ENCODE data around the gene TMEM101. TPM values are rescaled to one million over a fixed set of nuclear protein-coding genes. Genes with fewer than 3 reads are reported as not detected.
A peak's percentile ranks its signal among the peaks of the same experiment; 100 is the strongest.

TMEM101 gene
- total and polyA plus RNA-seq, 2 of the 8 experiments (the other 6 are each of a cell fraction or from before 2014, with no cell fraction given): 16.1 to 44.7 TPM

DNA sequence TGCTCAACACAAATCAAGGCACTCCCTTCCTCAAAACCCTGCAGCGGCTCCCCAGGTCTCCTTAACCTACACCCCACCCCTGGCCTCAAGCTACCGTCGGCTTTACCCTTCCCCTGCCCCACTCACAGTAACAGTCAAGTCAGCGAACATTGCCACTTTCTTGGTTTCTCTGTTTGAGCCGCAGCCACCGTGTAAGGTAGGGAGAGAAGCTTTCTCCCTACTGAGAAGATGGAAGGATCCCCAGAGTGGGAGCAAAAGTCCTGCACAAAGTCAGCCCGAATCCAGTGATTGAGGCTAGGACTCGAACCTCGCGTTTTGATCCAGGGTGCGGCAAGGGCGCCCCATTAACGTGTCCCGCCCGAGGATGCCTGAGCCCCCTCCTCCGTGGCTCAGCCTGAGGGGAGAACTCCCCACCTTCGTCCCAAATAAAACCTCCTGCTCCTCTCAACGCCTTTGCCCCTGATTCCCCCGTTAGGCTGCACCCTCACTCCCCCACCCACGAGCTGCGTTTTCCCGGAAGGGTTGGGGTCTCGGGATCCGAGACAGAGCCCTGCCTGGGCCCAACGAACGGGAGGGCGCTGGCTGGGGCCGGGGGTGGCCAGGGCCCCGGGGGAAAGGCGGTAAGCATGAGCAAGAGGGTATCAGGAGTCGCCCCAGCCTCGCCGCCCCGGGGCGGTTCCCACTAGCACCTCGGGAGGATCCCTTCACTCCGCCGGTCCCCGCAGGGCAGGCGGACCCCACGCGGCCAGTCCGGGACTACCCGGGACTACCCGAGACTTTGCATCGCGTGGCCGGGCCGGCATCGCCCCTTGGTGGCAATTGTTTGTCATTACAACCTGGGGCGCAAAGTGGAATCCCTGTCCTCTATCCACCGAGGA lies 20.3 kb downstream of the TMEM101 start:
- 0 out of 2 replicates have a peak overlapping the region, but pooled peaks have one; percentile 32 for H2BK20ac ChIP-seq (ENCODE audit: low read length)
- no peak overlapping the region for H2BK5ac ChIP-seq (ENCODE audit: low read depth, low read length)
- no peaks in the 10 kb centered on the region for H3K79me2 ChIP-seq (ENCODE audit: control insufficient read depth in 1 of 2, insufficient read depth in 2 of 2, low read length in 2 of 2)
- no peak overlapping the region for H2AK5ac ChIP-seq (ENCODE audit: low read depth, low read length)
- H3K9ac ChIP-seq (replicated peaks in 1 of 4; ENCODE audit: extremely low read depth in 1 of 4, low read depth in 3 of 4, low read length in 3 of 4): no peak overlapping the region; a peak in 1 of 7 replicates
- 0 out of 2 replicates have a peak overlapping the region, but pooled peaks have one; percentile 46 for H2BK15ac ChIP-seq (ENCODE audit: low read length)
- H4K91ac ChIP-seq (replicated peaks; ENCODE audit: insufficient read length, low read length): peak overlapping the region; percentile 11
- H3K4me2 ChIP-seq (ENCODE audit: insufficient read depth in 1 of 2, low read depth in 2 of 2, low read length in 2 of 2): peak overlapping the region; percentile 35 to 69
- H2AFZ ChIP-seq (ENCODE audit: low read length): peak overlapping the region; percentile 89
- FAIRE-seq (peak; percentile 77), DNase-seq (ENCODE audit: low read depth in 1 of 2, low spot score in 2 of 2) (peak in 1 of 2 experiments; percentile 92)
- no peaks in the 10 kb centered on the region for H3K9me3 ChIP-seq (ENCODE audit: insufficient read depth in 2 of 2, low read depth in 1 of 2, low read length in 1 of 2)
- no peak overlapping the region for H3K23ac ChIP-seq (ENCODE audit: insufficient read length)
- no peaks in the 10 kb centered on the region; the same call in 1 of the 2 replicates for H3K23me2 ChIP-seq (ENCODE audit: low read depth, low read length)
- no peak overlapping the region for H3K14ac ChIP-seq (ENCODE audit: insufficient read length)
- H3K4ac ChIP-seq (replicated peaks; ENCODE audit: insufficient read length, low read depth, low read length): no peak overlapping the region
- H2BK12ac ChIP-seq (ENCODE audit: low read depth, low read length): no peak overlapping the region
- H3K4me3 ChIP-seq (ENCODE audit: extremely low read depth in 1 of 4, insufficient read depth in 2 of 4, low read depth in 3 of 4, low read length in 4 of 4): peak overlapping the region; percentile 12 to 67 (median 42)
- H3K4me1 ChIP-seq (replicated peaks in 1 of 4; ENCODE audit: control insufficient read depth in 3 of 4, insufficient read depth in 4 of 4, low read length in 3 of 4): peaks cover 0 to 2% (median 0%) of the 10 kb centered on the region in 4 experiments; a peak in 1 of 7 replicates
- H3K27me3 ChIP-seq (replicated peaks in 1 of 4; ENCODE audit: control insufficient read depth in 3 of 4, extremely low read depth in 1 of 4, insufficient read depth in 3 of 4, low read length in 3 of 4): peaks cover 0 to 9% (median 4%) of the 10 kb centered on the region in 4 experiments; a peak in 5 of 7 replicates
- 15% methylated on average over 48 of the region's 52 CpGs; no CpG with 5 or more reads in 1 of the 2 experiments for WGBS, 2 experiments (ENCODE audit: extremely low coverage in 1 of 2, insufficient coverage in 1 of 2, insufficient read length in 1 of 2, insufficient replicate concordance in 2 of 2, low coverage in 1 of 2, low lambda C conversion rate in 2 of 2, missing lambda C conversion rate in 1 of 2)
- H3K18ac ChIP-seq (ENCODE audit: extremely low read depth, low read length): 0 out of 2 replicates have a peak overlapping the region, but pooled peaks have one; percentile 16
- POLR2A ChIA-PET (ENCODE audit: partially characterized antibody): interaction anchor here (0.6 to 3.1 kb wide), 8 partner anchors 10 to 57 kb away, joined by 3 to 17 read pairs (median 3); partner anchors contain the start of gene NAGS
- no peaks in the 10 kb centered on the region for H4K20me1 ChIP-seq (replicated peaks in 1 of 2; ENCODE audit: control insufficient read depth in 1 of 2, insufficient read depth in 2 of 2, low read length in 2 of 2)
- CTCF ChIA-PET (ENCODE audit: partially characterized antibody): interaction anchor here (0.7 to 22.7 kb wide), 31 partner anchors 8 to 433 kb away, joined by 3 to 416 read pairs (median 4); partner anchors contain the start of genes CD300LG, MPP2, NAGS and PPY
- no peak overlapping the region for H3K56ac ChIP-seq (replicated peaks; ENCODE audit: insufficient read length, low read depth, low read length)
- no peak overlapping the region for H4K5ac ChIP-seq (ENCODE audit: insufficient read length, low read depth, low read length)
- H3K79me1 ChIP-seq (ENCODE audit: low read depth, low read length): no peaks in the 10 kb centered on the region
- peak overlapping the region; percentile 26 for H4K8ac ChIP-seq (ENCODE audit: extremely low read depth, insufficient read depth, low read length)
- no peaks in the 10 kb centered on the region for H3K36me3 ChIP-seq (ENCODE audit: control insufficient read depth in 2 of 4, insufficient read depth in 4 of 4, low read length in 3 of 4)
- H2BK120ac ChIP-seq (replicated peaks; ENCODE audit: low read depth, low read length): peak overlapping the region; percentile 5
- no peak overlapping the region for H3K27ac ChIP-seq (ENCODE audit: low read depth, low read length)
- peak; percentile 91 to 94 for TF ChIP-seq RAD21 (IDR thresholded peaks at IDR 0.05 in 1 of 2, conservative IDR thresholded peaks at IDR 0.05 in 1 of 2; ENCODE audit: low read depth in 2 of 2, low read length in 2 of 2)
- peak; percentile 83 for TF ChIP-seq KDM4A (IDR thresholded peaks at IDR 0.05; ENCODE audit: low read depth, low read length, severe bottlenecking)
- TF ChIP-seq CHD2 (IDR thresholded peaks at IDR 0.05; ENCODE audit: low read length): peak; percentile 57; the same call in 1 of the 2 replicates
- no peak for TF ChIP-seq TAF1 (IDR thresholded peaks at IDR 0.05; ENCODE audit: low read depth, low read length)
- TF ChIP-seq CTCF (IDR thresholded peaks at IDR 0.05; ENCODE audit: control extremely low read depth in 1 of 3, insufficient read depth in 1 of 3, low read depth in 1 of 3, low read length in 3 of 3): peak; percentile 81 to 97 (median 83)
- TF ChIP-seq CREB1 (IDR thresholded peaks at IDR 0.05): no peak
- 0 out of 2 replicates have a peak, but pooled peaks have one; percentile 36 for TF ChIP-seq PHF8 (conservative IDR thresholded peaks at IDR 0.05; ENCODE audit: low read depth, low read length)
- peak; percentile 92 for TF ChIP-seq BACH1 (IDR thresholded peaks at IDR 0.05; ENCODE audit: low read length)

Data from H1 (cell line).